HG03342 (cell line): ENCODE data around the gene GCNA.
"Not testable (repeated sequence)": the region's sequence is repeated elsewhere in the genome, so short reads cannot be mapped to it uniquely, and the experiment has no call there.

Experiments used
- ATAC-seq: cut with Tn5 transposase; IDR thresholded peaks from one replicate; pipeline ENCODE4 v1.9.1; 2021; ENCODE audit warnings: mild to moderate bottlenecking, moderate library complexity; ENCODE audit not compliant: unreplicated experiment

The GCNA gene

GRCh38 chrX:71637253-71637618, 59.0 kb downstream of the GCNA start:
- ATAC-seq = no peak

- ATAC-seq = peak; percentile 51
Observed at GRCh38 chrX:71637848-71638247, 59.6 kb downstream of the GCNA start.

- no peak for ATAC-seq
Observed at GRCh38 chrX:71638409-71638808, 60.2 kb downstream of the GCNA start.

- no peak for ATAC-seq
Observed at GRCh38 chrX:71640002-71640401, 61.8 kb downstream of the GCNA start.

GRCh38 chrX:71644406-71644805, 66.2 kb downstream of the GCNA start:
- not testable (repeated sequence) for ATAC-seq

DNA sequence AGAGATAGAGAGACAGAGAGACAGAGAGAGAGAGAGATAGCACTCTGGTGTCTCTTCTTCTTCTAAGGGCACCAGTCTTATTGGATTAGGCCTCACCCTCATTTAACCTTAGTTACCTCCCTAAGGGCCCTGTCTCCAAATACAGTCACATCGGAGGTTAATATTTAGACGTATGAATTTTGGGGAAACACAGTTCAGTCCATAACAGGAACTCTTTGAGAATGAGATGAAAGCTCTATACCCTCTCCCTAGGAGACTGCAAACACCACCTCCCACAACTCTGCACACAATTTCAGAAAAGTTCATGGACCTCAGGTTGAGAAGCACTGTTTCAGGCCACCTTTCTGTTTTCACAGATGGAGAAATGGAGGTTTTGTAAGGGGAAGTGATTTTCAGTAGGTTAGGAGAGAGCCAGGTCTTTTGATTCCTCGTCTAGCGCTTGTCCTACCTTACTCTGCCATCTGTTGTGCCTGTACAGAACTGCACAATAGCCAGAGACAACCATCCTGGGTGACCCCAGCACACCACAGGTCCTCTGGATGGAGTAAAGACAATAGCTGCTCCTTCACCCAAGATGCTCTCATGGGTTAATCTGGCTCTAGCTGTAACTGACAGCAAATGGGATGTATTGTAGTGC, 72.2 kb downstream of the GCNA start:
- ATAC-seq = peak; percentile 77

DNA sequence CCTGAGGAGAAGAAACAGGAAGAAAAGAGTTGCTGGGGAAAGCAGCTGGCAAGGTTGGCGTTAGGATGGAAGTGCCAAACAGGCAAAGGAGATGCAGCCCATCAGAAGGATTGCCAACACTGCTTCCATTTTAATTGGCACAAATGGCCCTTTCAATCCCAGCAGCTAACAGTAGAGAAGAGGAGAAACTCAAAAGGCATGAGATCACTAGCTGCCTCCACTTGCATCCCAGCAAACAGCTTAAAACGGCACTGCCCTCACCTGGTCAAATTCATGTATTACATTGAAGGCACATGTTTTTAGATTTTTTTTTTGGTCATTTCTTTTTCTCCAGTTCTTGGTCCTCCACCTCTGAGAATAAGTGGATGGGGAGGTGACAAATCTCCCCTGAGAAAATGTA, 74.2 kb downstream of the GCNA start:
- ATAC-seq = no peak

- no peak for ATAC-seq
Observed at GRCh38 chrX:71653344-71653743, 75.1 kb downstream of the GCNA start.

DNA sequence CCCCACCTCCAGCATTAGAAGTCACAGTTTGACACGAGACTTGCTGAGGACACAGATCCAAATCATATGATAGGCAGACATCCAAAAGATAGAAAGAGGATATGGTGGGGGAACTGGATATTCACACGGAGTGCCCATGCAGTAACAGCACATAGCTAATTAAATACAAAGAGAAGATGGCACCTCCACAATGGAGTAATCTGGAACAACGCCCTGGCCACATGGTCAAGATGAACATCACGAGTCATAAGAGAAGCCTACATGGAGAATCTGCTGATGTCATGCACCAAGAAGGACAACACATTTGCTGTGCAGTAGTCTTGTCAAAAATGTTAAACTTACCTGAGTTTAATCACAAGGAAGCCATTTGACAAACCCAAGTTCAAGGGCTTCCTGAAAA, 79.0 kb downstream of the GCNA start:
- ATAC-seq = no peak

- no peak for ATAC-seq
Observed at GRCh38 chrX:71659342-71659741, 81.1 kb downstream of the GCNA start.

DNA sequence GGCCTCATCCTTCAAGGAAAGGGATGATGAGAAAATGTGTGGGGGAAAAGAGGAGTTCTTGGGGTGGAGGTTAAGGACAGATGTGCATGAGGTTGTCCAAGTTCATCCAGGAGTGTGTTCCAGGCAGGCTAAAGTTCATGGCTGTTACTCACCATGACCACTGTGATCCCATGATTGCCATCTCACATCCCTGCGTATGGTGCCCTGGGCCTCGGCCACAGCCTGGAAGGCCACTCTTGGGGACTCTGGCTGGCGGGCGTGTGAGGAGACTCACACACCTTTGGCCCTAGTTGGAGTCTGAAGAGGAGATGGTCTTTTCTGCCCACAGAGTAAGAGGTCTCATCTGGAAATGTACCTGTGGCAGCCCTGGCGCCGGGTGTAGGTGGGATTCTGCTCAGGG, 81.7 kb downstream of the GCNA start:
- no peak for ATAC-seq

GRCh38 chrX:71660562-71661416, 82.6 kb downstream of the GCNA start:
- ATAC-seq = no peak

DNA sequence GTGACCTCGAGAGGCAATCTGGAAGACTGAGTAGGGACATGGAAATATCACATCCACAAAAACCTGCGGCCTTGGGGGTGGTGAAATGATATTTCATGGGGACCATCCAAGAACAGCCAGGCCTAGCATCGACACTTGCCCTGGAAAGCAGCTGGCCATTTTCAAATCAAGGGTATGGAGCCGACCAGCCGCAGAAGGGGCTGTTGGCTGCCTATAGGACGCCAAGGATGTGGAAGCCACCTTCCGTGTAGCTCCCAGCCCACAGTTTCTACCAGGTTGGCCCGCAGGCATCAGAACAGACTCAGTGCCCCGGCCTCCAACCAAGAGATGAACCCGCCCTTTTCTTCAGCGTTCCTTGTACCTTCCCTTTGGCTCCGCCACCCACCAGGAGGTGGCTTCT, 83.7 kb downstream of the GCNA start:
- ATAC-seq = no peak

GRCh38 chrX:71662654-71663053, 84.4 kb downstream of the GCNA start:
- not testable (repeated sequence) for ATAC-seq
